Caco-2 (cell line): ENCODE measurements around the gene AGAP1. TPM values are rescaled to one million over a fixed set of nuclear protein-coding genes. Genes with fewer than 3 reads are reported as not detected.

ENCODE experiments used
- BruUV-seq: library from RNA; stranded (reverse); fragments of 400-500 nt; replicated peaks from 2 replicates; lab custom pipeline; 2021; lab: Mats Ljungman, UMichigan
- CTCF ChIA-PET: fragments of 300-600 bp; sonication (Branson Sonifier 250); formaldehyde crosslinking; loops from one replicate; lab custom pipeline; 2022; ENCODE audit warnings: antibody characterized with exemption; lab: Charles Lee
- POLR2A ChIA-PET: fragments of 300-600 bp; sonication (Branson Sonifier 250); formaldehyde crosslinking; loops from one replicate; lab custom pipeline; 2022; ENCODE audit warnings: antibody characterized with exemption; lab: Charles Lee
- DNase-seq, 2 experiments: peaks; one replicate each; pipeline versions ENCODE4 v3.0.0 to v3.0.0-alpha.2; 2020 to 2022
- H3K27me3 ChIP-seq: replicated peaks from 2 replicates; pipeline ENCODE4 v1.6.0; 2011; ENCODE audit warnings: low read length; ENCODE audit not compliant: control insufficient read depth, insufficient read depth
- H3K36me3 ChIP-seq: 2 replicates; pipeline ENCODE4 v1.5.1; 2011; ENCODE audit warnings: low read length; ENCODE audit not compliant: control insufficient read depth, insufficient read depth
- H3K4me1 ChIP-seq: fragments of 250-450 bp; sonication (Bioruptor Pico); 2 replicates; pipeline ENCODE4 v1.5.1; 2020; ENCODE audit warnings: mild to moderate bottlenecking
- H3K4me3 ChIP-seq: 2 replicates; pipeline ENCODE4 v1.5.1; 2011; ENCODE audit warnings: low read depth, mild to moderate bottlenecking, control low read depth, low read length
- H3K9me3 ChIP-seq: fragments of 250-450 bp; sonication (Bioruptor Pico); 2 replicates; pipeline ENCODE4 v1.5.1; 2020; ENCODE audit warnings: mild to moderate bottlenecking, moderate library complexity
- H3K27ac Mint-ChIP-seq: one replicate; pipeline ENCODE4 v1.8.0; 2022; ENCODE audit warnings: mixed read lengths; ENCODE audit not compliant: unreplicated experiment
- H3K27me3 Mint-ChIP-seq: one replicate; pipeline ENCODE4 v1.8.0; 2022; ENCODE audit warnings: mixed read lengths; ENCODE audit not compliant: insufficient read depth, unreplicated experiment
- H3K36me3 Mint-ChIP-seq: one replicate; pipeline ENCODE4 v1.8.0; 2022; ENCODE audit warnings: mild to moderate bottlenecking, mixed read lengths; ENCODE audit not compliant: insufficient read depth, unreplicated experiment
- H3K4me1 Mint-ChIP-seq: one replicate; pipeline ENCODE4 v1.8.0; 2022; ENCODE audit warnings: low read depth, mixed read lengths; ENCODE audit not compliant: unreplicated experiment
- H3K4me3 Mint-ChIP-seq: one replicate; pipeline ENCODE4 v1.8.0; 2022; ENCODE audit warnings: mild to moderate bottlenecking, moderate library complexity, mixed read lengths; ENCODE audit not compliant: unreplicated experiment
- H3K9me3 Mint-ChIP-seq: one replicate; pipeline ENCODE4 v1.8.0; 2022; ENCODE audit warnings: mixed read lengths; ENCODE audit not compliant: unreplicated experiment
- CTCF ChIP-seq, 2 experiments: fragments of 200-600 bp in 1 of 2; IDR thresholded peaks; 1 replicate in 1 of 2; 2 replicates in 1 of 2; pipeline versions ENCODE4 v1.5.1 to v1.8.0; 2011 to 2022; ENCODE audit warnings: antibody characterized with exemption in 1 of 2, control low read depth in 1 of 2, inconsistent platforms in 1 of 2, low read depth in 1 of 2, low read length in 1 of 2, mild to moderate bottlenecking in 1 of 2, moderate library complexity in 1 of 2; ENCODE audit not compliant: insufficient read depth in 1 of 2, severe bottlenecking in 1 of 2, unreplicated experiment in 1 of 2
- intact Hi-C: fragments of 100-400 bp; cut with micrococcal nuclease; formaldehyde crosslinking; loops from one replicate; pipeline ENCODE4 v1.10.0; 2022; ENCODE audit not compliant: unreplicated experiment
- total RNA-seq: library from RNA; stranded (reverse); gene quantifications from 2 replicates; pipeline ENCODE4 v1.2.3, GENCODE V29; 2022

Gene AGAP1
- total RNA-seq, 1 experiment from 2014 or later = 41.7 TPM

DNA sequence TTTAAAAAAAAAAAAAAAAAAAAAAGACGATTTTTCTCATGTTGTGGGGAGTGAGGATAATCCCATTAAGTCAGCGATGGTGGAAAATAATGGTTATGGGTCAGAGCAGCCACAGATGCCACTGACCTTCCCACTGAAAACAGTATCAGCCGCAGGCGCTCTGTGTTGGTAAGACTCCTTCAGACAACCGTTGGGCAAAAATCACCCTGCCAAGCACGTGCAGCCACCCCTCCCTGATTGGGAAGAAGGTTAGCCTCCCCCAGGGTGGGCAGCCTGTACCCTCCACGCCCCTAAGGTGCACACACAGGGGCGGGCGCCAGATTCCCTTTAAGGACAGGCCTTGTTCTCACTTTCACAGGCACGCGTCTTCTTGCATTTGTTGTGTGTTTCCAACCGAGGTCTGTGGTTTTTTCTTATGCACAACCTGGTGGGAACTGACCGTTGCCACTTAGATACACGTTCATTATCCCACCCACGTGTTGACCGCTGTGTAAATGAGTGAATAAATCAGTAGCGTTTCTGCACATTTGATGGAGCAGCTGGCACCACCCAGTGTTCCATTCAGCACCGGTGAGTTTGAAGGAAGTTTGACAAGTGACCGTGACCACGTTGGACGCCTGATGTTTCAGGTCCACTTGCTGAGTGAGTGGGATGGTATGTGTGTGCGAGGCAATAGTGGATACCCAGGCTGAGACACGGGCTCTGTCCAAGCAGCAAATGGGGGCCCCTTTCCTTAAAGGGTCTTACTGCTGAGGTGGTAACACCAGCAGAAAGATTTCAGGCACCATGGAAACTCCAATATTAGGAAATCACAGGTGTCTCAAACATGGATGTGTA is 476.6 kb downstream of the AGAP1 start:
- Mint-ChIP-seq H3K27me3 (no peaks in the 10 kb centered on the region), H3K4me1 (no peaks in the 10 kb centered on the region), H3K4me3 (no peak overlapping the region), H3K9me3 (no peaks in the 10 kb centered on the region), H3K36me3 (peaks cover 34% of the 10 kb centered on the region), H3K27ac (no peak overlapping the region)
- no peak for DNase-seq
- intact Hi-C loops = no loop called here
- BruUV-seq = no TSS peak
- no peak for TF ChIP-seq CTCF (IDR thresholded peaks at IDR 0.05; ENCODE audit: insufficient read depth in 1 of 2, low read depth in 1 of 2, low read length in 1 of 2, severe bottlenecking in 1 of 2, unreplicated experiment in 1 of 2)
- no peaks in the 10 kb centered on the region for H3K27me3 ChIP-seq
- H3K4me3 ChIP-seq = no peak overlapping the region
- ChIA-PET CTCF (no interaction called here), POLR2A (no interaction called here)
- no peaks in the 10 kb centered on the region for H3K4me1 ChIP-seq
- no peaks in the 10 kb centered on the region for H3K36me3 ChIP-seq
- no peaks in the 10 kb centered on the region for H3K9me3 ChIP-seq

GRCh38 chr2:235976516-235976915 is 482.7 kb downstream of the AGAP1 start:
- CTCF ChIA-PET = no interaction called here

GRCh38 chr2:235976956-235977355 is 483.1 kb downstream of the AGAP1 start:
- no peaks in the 10 kb centered on the region for H3K36me3 ChIP-seq
- no peak overlapping the region for H3K4me3 Mint-ChIP-seq
- TF ChIP-seq CTCF (IDR thresholded peaks at IDR 0.05; ENCODE audit: insufficient read depth in 1 of 2, low read depth in 1 of 2, low read length in 1 of 2, severe bottlenecking in 1 of 2, unreplicated experiment in 1 of 2) = no peak
- DNase-seq = no peak
- no peaks in the 10 kb centered on the region for H3K4me1 ChIP-seq
- H3K9me3 ChIP-seq = no peaks in the 10 kb centered on the region
- no peaks in the 10 kb centered on the region for H3K9me3 Mint-ChIP-seq
- no peaks in the 10 kb centered on the region for H3K4me1 Mint-ChIP-seq
- ChIA-PET CTCF (no interaction called here), POLR2A (no interaction called here)
- peaks cover 14% of the 10 kb centered on the region for H3K36me3 Mint-ChIP-seq
- no TSS peak for BruUV-seq
- intact Hi-C loops = no loop called here
- H3K27me3 ChIP-seq = no peaks in the 10 kb centered on the region
- no peak overlapping the region for H3K27ac Mint-ChIP-seq
- no peaks in the 10 kb centered on the region for H3K27me3 Mint-ChIP-seq
- H3K4me3 ChIP-seq = no peak overlapping the region

More at GRCh38 chr2:235976516-235976915, 482.7 kb downstream of the AGAP1 start:
- Histone ChIP-seq H3K4me1 (no peaks in the 10 kb centered on the region), H3K36me3 (no peaks in the 10 kb centered on the region), H3K4me3 (no peak overlapping the region), H3K9me3 (no peaks in the 10 kb centered on the region), H3K27me3 (no peaks in the 10 kb centered on the region)
- no peak for TF ChIP-seq CTCF (IDR thresholded peaks at IDR 0.05; ENCODE audit: insufficient read depth in 1 of 2, low read depth in 1 of 2, low read length in 1 of 2, severe bottlenecking in 1 of 2, unreplicated experiment in 1 of 2)
- no peak for DNase-seq
- Mint-ChIP-seq H3K36me3 (peaks cover 14% of the 10 kb centered on the region), H3K9me3 (no peaks in the 10 kb centered on the region), H3K4me3 (no peak overlapping the region), H3K27ac (no peak overlapping the region), H3K4me1 (no peaks in the 10 kb centered on the region), H3K27me3 (no peaks in the 10 kb centered on the region)
- intact Hi-C loops = no loop called here
- BruUV-seq = no TSS peak
- POLR2A ChIA-PET = no interaction called here
